Karpas-422 (cell line): Measurements from ENCODE around the gene CA10. TPM values are rescaled to one million over a fixed set of nuclear protein-coding genes. Genes with fewer than 3 reads are reported as not detected.

Experiments
- DNase-seq: peaks from one replicate; pipeline ENCODE4 v3.0.0-alpha.2; 2015
- H2AFZ ChIP-seq: fragments of 200-600 bp; sonication (generic); 2 replicates; pipeline ENCODE4 v1.6.1; 2014; ENCODE audit warnings: antibody characterized with exemption, low read length, mixed read lengths
- H3K27ac ChIP-seq: fragments of 200-600 bp; sonication (generic); 2 replicates; pipeline ENCODE4 v1.5.1; 2014; ENCODE audit warnings: mild to moderate bottlenecking, low read length, moderate library complexity
- H3K27me3 ChIP-seq: fragments of 200-600 bp; sonication (generic); 2 replicates; pipeline ENCODE4 v1.6.1; 2014; ENCODE audit warnings: low read length, mixed read lengths
- H3K36me3 ChIP-seq: fragments of 200-600 bp; sonication (generic); 2 replicates; pipeline ENCODE4 v1.6.1; 2014; ENCODE audit warnings: low read length, mixed read lengths; ENCODE audit not compliant: insufficient read depth
- H3K4me1 ChIP-seq: fragments of 200-600 bp; sonication (generic); 2 replicates; pipeline ENCODE4 v1.6.1; 2014; ENCODE audit warnings: mild to moderate bottlenecking, low read length, mixed read lengths
- H3K4me2 ChIP-seq: fragments of 200-600 bp; sonication (generic); 2 replicates; pipeline ENCODE4 v1.6.1; 2014; ENCODE audit warnings: low read length, low read depth, mild to moderate bottlenecking; ENCODE audit not compliant: poor library complexity, severe bottlenecking
- H3K4me3 ChIP-seq: fragments of 200-600 bp; sonication (generic); 2 replicates; pipeline ENCODE4 v1.5.1; 2014; ENCODE audit warnings: mild to moderate bottlenecking, antibody characterized with exemption, low read length, mixed read lengths
- H3K79me2 ChIP-seq: fragments of 200-600 bp; sonication (generic); 2 replicates; pipeline ENCODE4 v1.6.1; 2014; ENCODE audit warnings: mild to moderate bottlenecking, low read length, mixed read lengths
- H3K9ac ChIP-seq: fragments of 200-600 bp; sonication (generic); 2 replicates; pipeline ENCODE4 v1.6.0; 2014; ENCODE audit warnings: low read length
- H3K9me2 ChIP-seq: fragments of 200-600 bp; sonication (generic), shearing (Covaris generic); replicated peaks from 2 replicates; pipeline ENCODE4 v1.6.0; 2014; ENCODE audit warnings: mild to moderate bottlenecking, low read length, moderate library complexity; ENCODE audit not compliant: insufficient read depth
- H3K9me3 ChIP-seq: fragments of 300-700, 200-600 bp; sonication (generic); 2 replicates; pipeline ENCODE4 v1.6.1; 2014; ENCODE audit warnings: low read length, mixed read lengths
- H4K20me1 ChIP-seq: fragments of 200-600 bp; sonication (generic); 2 replicates; pipeline ENCODE4 v1.6.1; 2014; ENCODE audit warnings: mild to moderate bottlenecking, antibody characterized with exemption, low read length, low read depth; ENCODE audit not compliant: insufficient read depth
- total RNA-seq: library from RNA; depleted of rRNA; stranded (reverse); fragments of >200 nt; shearing (Covaris generic); gene quantifications from 2 replicates; pipeline ENCODE4 v1.2.3, GENCODE V29; 2014; ENCODE audit warnings: low replicate concordance

The CA10 gene
- total RNA-seq, 1 experiment from 2014 or later, result not detected

DNA sequence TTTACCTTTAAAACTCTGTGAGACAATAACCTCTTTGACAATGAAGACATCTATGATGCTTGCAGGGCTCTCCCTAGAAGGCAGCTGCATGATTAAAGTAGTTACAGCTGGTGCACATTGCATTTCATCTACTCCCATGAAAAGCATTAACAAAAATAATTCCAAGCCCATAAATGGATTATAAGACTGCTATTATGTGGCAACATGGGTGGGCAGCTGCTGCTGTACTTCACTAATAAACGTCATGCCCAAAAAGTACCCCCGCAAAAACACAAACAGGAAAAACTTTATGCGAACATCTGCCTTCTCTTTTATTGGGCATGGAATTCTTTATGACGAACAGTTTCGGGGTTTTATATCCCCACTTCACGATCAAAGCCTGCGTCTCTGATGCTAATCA is 224.9 kb downstream of the CA10 start:
- Histone ChIP-seq H3K9me2 (no peaks in the 10 kb centered on the region; the same call in 1 of the 2 replicates), H3K9me3 (no peaks in the 10 kb centered on the region; the same call in 1 of the 2 replicates), H3K79me2 (no peaks in the 10 kb centered on the region), H3K27me3 (no peaks in the 10 kb centered on the region), H3K4me3 (no peak overlapping the region), H3K27ac (no peak overlapping the region), H3K9ac (no peak overlapping the region), H4K20me1 (no peaks in the 10 kb centered on the region), H3K4me1 (no peaks in the 10 kb centered on the region), H2AFZ (no peak overlapping the region), H3K36me3 (no peaks in the 10 kb centered on the region), H3K4me2 (no peak overlapping the region)
- DNase-seq, result no peak

DNA sequence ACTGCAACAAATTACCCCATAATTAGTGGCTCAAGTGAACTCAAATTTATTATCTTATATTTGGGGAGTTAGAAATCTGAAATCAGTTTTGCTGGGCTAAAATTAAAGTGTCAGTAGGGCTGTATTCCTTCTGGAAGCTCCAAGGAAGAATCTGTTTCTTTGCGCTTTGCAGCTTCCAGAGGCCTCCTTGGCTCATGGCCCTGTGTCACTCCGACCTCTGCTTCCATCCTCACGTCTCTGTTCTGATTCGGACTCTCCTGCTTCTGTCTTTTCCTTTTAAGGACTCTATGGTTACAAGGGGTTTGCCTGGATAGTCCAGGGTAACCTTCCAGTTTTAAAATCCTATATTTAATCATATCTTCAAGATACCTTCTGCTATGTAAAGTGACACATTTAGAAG is 232.1 kb downstream of the CA10 start:
- Histone ChIP-seq H3K9me2 (no peaks in the 10 kb centered on the region), H3K27me3 (no peaks in the 10 kb centered on the region), H4K20me1 (no peaks in the 10 kb centered on the region), H3K27ac (no peak overlapping the region), H3K79me2 (no peaks in the 10 kb centered on the region), H3K4me1 (no peaks in the 10 kb centered on the region), H3K4me3 (no peak overlapping the region), H3K36me3 (no peaks in the 10 kb centered on the region), H3K4me2 (no peak overlapping the region), H2AFZ (no peak overlapping the region), H3K9ac (no peak overlapping the region), H3K9me3 (no peaks in the 10 kb centered on the region; the same call in 1 of the 2 replicates)
- no peak for DNase-seq

DNA sequence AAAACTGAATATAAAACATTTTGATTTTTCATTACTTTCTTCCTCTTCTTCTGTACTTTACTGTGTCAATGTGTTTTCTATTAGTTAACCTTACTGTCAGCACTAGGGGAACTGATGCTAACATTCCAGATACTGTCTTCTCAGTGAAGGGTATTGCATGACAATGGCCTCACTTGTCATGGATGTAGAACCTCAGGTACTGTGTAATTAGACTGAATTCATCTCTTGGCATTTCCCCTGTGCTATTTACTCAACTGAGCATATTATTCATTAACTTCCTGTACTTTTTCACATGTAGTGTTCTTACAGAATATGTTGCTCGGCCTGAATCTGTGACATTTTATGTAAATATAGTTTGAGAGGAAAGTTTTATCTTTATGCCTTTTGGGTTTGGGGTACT is 237.0 kb downstream of the CA10 start:
- Histone ChIP-seq H2AFZ (no peak overlapping the region), H3K4me3 (no peak overlapping the region), H3K36me3 (no peaks in the 10 kb centered on the region), H3K9me2 (no peaks in the 10 kb centered on the region; the same call in 1 of the 2 replicates), H3K4me2 (no peak overlapping the region), H3K27ac (no peak overlapping the region), H3K27me3 (no peaks in the 10 kb centered on the region), H3K9me3 (no peaks in the 10 kb centered on the region), H3K4me1 (no peaks in the 10 kb centered on the region), H4K20me1 (no peaks in the 10 kb centered on the region), H3K79me2 (no peaks in the 10 kb centered on the region), H3K9ac (no peak overlapping the region)
- no peak for DNase-seq

DNA sequence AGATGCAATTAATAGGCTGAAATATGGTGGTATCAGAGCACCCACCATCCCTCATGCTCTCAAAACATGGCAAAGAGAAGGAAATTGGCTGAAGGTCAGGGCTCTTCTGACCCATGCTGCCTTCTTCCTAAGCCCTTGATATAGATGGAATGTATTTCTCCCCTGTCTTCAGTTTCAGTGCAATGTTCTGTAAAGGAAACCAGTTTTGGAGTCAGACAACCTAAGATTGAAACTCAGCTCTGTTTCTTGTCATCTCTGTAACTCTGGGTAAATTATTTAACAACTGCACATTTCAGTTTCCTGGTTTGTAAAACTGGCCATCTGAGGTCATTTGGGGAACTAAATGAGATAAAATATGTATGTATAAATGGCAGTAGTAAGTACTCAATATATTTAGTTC is 243.9 kb downstream of the CA10 start:
- Histone ChIP-seq H3K9me3 (no peaks in the 10 kb centered on the region), H2AFZ (no peak overlapping the region), H3K27me3 (no peaks in the 10 kb centered on the region), H4K20me1 (no peaks in the 10 kb centered on the region), H3K27ac (no peak overlapping the region), H3K79me2 (no peaks in the 10 kb centered on the region), H3K4me3 (no peak overlapping the region), H3K9ac (no peak overlapping the region), H3K9me2 (no peaks in the 10 kb centered on the region; the same call in 1 of the 2 replicates), H3K4me2 (no peak overlapping the region), H3K36me3 (no peaks in the 10 kb centered on the region), H3K4me1 (no peaks in the 10 kb centered on the region)
- DNase-seq, result no peak

DNA sequence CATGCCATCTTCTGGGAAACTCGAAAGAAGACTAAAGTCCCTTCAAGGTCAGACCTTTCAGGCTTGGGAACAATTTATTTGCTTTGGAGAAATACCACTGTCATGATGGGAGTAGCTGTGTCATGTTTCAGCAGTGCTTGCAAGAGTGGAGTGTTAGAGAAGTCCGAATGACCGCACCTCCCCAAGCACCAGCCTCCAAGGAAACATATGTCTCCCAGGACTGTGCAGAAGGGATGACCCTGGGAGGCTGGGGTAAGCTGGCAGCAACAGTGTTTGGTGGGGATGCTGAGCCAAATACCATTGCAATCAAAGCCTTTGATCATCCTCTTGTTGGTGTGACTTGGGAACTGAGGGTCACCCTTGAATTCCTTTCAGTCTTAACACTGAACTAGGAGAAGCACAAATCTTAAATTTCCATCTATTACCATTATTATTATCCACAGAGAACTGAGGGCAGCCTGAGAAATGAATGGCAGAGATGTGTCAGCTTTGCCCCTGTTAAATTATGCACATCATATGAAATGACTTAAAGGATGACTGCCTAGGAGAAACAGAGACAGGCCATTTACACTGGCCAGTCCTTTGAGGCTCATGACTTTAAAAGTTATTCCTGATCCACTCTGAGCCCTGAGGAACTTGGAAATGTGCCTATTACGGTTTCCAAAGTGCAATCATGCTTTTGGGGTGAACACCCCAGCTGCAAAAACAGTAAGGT is 244.9 kb downstream of the CA10 start:
- Histone ChIP-seq H3K9me3 (no peaks in the 10 kb centered on the region), H2AFZ (no peak overlapping the region), H3K79me2 (no peaks in the 10 kb centered on the region), H3K4me2 (no peak overlapping the region), H3K27me3 (no peaks in the 10 kb centered on the region), H4K20me1 (no peaks in the 10 kb centered on the region), H3K27ac (no peak overlapping the region), H3K9ac (no peak overlapping the region), H3K9me2 (no peaks in the 10 kb centered on the region; the same call in 1 of the 2 replicates), H3K4me3 (no peak overlapping the region), H3K36me3 (no peaks in the 10 kb centered on the region), H3K4me1 (no peaks in the 10 kb centered on the region)
- no peak for DNase-seq

DNA sequence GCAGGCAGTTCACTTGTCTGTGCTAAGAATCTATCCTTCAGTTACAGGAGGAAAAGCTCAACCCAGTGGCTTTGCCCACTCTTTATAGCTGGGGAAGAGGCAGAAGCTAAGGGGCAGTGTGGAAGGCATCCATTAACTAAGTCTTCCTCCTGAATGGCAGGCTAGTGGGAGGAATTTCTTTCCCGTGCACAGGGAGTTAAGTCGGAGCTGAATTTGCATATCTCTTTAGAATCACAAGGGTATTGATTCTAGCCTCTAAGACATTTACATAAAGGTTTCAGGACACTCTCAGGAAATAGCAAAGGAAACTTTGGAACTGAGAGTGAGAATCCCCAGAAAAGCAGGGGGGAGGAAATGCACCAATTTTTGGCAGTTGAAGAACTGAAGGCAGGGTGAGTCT is 245.6 kb downstream of the CA10 start:
- Histone ChIP-seq H3K9me2 (no peaks in the 10 kb centered on the region; the same call in 1 of the 2 replicates), H2AFZ (no peak overlapping the region), H3K27ac (no peak overlapping the region), H3K27me3 (no peaks in the 10 kb centered on the region), H3K36me3 (no peaks in the 10 kb centered on the region), H4K20me1 (no peaks in the 10 kb centered on the region), H3K9ac (no peak overlapping the region), H3K4me2 (no peak overlapping the region), H3K9me3 (no peaks in the 10 kb centered on the region), H3K4me3 (no peak overlapping the region), H3K4me1 (no peaks in the 10 kb centered on the region), H3K79me2 (no peaks in the 10 kb centered on the region)
- DNase-seq, result no peak

DNA sequence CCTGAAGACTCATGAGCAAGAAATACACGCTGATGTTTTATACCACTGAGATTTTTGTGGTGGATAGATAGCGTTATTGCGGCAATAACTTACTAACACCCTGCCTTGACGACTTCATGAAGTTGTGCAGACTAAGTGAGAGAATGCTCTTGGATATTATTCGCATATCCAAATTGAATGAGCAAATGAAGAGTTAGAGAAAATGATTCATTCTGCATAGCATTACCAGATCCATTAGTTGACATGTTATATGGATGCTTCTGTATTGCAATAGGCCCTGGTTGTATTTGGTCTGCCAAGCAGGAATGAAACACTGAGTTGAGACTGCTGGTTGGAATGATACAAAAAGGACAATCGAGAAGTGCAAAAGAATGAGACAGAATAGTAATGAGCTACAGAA is 247.3 kb downstream of the CA10 start:
- H3K4me1 ChIP-seq, result no peaks in the 10 kb centered on the region
- H3K4me3 ChIP-seq, result no peak overlapping the region
- no peak overlapping the region for H3K4me2 ChIP-seq
- no peak overlapping the region for H3K9ac ChIP-seq
- H3K9me2 ChIP-seq, result no peaks in the 10 kb centered on the region
- no peaks in the 10 kb centered on the region for H3K27me3 ChIP-seq
- no peak overlapping the region for H2AFZ ChIP-seq
- no peak overlapping the region for H3K27ac ChIP-seq
- H3K36me3 ChIP-seq, result no peaks in the 10 kb centered on the region
- no peaks in the 10 kb centered on the region for H3K79me2 ChIP-seq
- H3K9me3 ChIP-seq, result no peaks in the 10 kb centered on the region
- H4K20me1 ChIP-seq, result no peaks in the 10 kb centered on the region
- no peak for DNase-seq

DNA sequence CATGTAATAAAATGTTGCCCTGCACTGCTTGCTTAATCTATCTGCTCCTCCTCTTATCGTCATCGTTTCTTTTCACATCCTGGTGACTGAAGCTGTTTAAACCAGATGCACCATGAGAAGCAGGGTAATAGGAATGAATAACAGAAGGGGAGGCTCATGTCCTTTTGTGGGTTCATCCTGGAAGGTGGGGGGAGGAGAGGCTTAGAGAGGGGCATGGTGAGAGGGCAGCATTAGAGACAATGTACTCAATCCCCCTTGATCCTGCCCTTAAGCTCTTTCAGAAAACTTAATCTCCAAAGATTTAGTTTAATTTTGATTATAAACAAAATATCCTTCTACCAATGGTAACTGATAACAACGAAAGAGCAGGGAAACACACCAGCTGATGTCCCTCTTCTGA is 248.5 kb downstream of the CA10 start:
- Histone ChIP-seq H3K4me3 (no peak overlapping the region), H3K36me3 (no peaks in the 10 kb centered on the region), H3K4me2 (no peak overlapping the region), H4K20me1 (no peaks in the 10 kb centered on the region), H2AFZ (no peak overlapping the region), H3K79me2 (no peaks in the 10 kb centered on the region), H3K4me1 (no peaks in the 10 kb centered on the region), H3K27ac (no peak overlapping the region), H3K9ac (no peak overlapping the region), H3K9me2 (no peaks in the 10 kb centered on the region), H3K9me3 (no peaks in the 10 kb centered on the region), H3K27me3 (no peaks in the 10 kb centered on the region)
- no peak for DNase-seq
